Esophagus squamous epithelium (tissue), 4 donors: Measurements from ENCODE around the gene MOCOS.

Experiments used
- POLR2A ChIP-seq, 4 donors: fragments of 450-650 bp; IDR thresholded peaks; one replicate each; pipeline ENCODE4 v1.6.1; 2017; ENCODE audit warnings: antibody characterized with exemption in 4 of 4, mild to moderate bottlenecking in 4 of 4, moderate library complexity in 3 of 4
- TF ChIP-seq, protein P1 (sequence below), 6 experiments: fragments of 450-650 bp in 4 of 6; fragments of 200-600 bp in 2 of 6; sonication (generic) in 2 of 6; IDR thresholded peaks; one replicate each; pipeline ENCODE4 v1.5.1; 2016 to 2019; ENCODE audit warnings: antibody characterized with exemption in 6 of 6, mild to moderate bottlenecking in 4 of 6, moderate library complexity in 4 of 6

DNA sequence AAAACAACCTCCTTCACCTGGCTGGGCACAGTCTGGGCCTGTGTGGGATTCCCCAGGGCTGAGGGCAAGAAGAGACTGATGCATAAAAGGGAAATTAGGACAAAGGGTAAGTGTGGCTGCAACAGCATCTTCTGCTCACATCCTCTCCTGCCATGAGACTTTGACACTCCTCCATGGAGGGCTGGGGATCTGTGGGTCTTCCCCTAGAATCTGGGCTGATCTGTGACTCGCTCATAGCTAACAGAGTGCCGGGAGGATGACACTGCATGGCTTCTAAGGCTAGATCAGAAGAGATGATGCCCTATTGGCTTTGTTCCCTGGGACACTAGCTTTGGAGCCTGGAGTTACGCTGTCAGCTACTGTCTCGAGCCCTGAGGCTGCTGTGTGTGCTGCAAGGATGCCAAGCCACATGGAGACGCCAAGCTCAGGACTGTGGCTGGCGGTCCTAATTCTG, 24.3 kb downstream of the MOCOS start:
- TF ChIP-seq, protein P1, sequence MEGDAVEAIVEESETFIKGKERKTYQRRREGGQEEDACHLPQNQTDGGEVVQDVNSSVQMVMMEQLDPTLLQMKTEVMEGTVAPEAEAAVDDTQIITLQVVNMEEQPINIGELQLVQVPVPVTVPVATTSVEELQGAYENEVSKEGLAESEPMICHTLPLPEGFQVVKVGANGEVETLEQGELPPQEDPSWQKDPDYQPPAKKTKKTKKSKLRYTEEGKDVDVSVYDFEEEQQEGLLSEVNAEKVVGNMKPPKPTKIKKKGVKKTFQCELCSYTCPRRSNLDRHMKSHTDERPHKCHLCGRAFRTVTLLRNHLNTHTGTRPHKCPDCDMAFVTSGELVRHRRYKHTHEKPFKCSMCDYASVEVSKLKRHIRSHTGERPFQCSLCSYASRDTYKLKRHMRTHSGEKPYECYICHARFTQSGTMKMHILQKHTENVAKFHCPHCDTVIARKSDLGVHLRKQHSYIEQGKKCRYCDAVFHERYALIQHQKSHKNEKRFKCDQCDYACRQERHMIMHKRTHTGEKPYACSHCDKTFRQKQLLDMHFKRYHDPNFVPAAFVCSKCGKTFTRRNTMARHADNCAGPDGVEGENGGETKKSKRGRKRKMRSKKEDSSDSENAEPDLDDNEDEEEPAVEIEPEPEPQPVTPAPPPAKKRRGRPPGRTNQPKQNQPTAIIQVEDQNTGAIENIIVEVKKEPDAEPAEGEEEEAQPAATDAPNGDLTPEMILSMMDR (IDR thresholded peaks at IDR 0.05), result no peak
- TF ChIP-seq POLR2A (IDR thresholded peaks at IDR 0.05), result no peak
